Endometrial microvascular endothelial cells (primary cell): Measurements from ENCODE around the gene MANSC1. TPM values are rescaled to one million over a fixed set of nuclear protein-coding genes. Genes with fewer than 3 reads are reported as not detected.
"Not testable (repeated sequence)": the region's sequence is repeated elsewhere in the genome, so short reads cannot be mapped to it uniquely, and the experiment has no call there.

ENCODE experiments used
- in situ Hi-C: cut with HindIII; loops from 2 replicates; pipeline ENCODE4 v1.10.0; 2017; ENCODE audit warnings: low sequenced_read_pairs, low pct_unique_long_range_greater_than_20kb; ENCODE audit errors: inconsistent ontology term
- total RNA-seq: library from RNA; depleted of rRNA; stranded (reverse); fragments of >200 nt; gene quantifications from one replicate; pipeline ENCODE4 v1.2.3, GENCODE V29; 2015; ENCODE audit errors: inconsistent ontology term

The MANSC1 gene
- total RNA-seq, 1 donor from 2014 or later = 42.2 TPM

- in situ Hi-C loops = no loop called here
Observed at GRCh38 chr12:12367482-12367998, 17.5 kb upstream of the MANSC1 start.

- in situ Hi-C loops = no loop called here
Observed at GRCh38 chr12:12366701-12367481, 16.8 kb upstream of the MANSC1 start.

GRCh38 chr12:12365931-12366431 lies 15.9 kb upstream of the MANSC1 start:
- in situ Hi-C loops = no loop called here

GRCh38 chr12:12365446-12365802 lies 15.4 kb upstream of the MANSC1 start:
- in situ Hi-C loops = no loop called here

- in situ Hi-C loops = no loop called here
Observed at GRCh38 chr12:12364787-12365445, 14.9 kb upstream of the MANSC1 start.

- in situ Hi-C loops = no loop called here
Observed at GRCh38 chr12:12358528-12358927, 8.5 kb upstream of the MANSC1 start.

GRCh38 chr12:12357719-12358461 lies 7.8 kb upstream of the MANSC1 start:
- in situ Hi-C loops = no loop called here

- in situ Hi-C loops = no loop called here
Observed at GRCh38 chr12:12356896-12357718, 7.1 kb upstream of the MANSC1 start, which contains the start of gene BORCS5. TSS of gene BORCS5 (plus strand) at chr12:12357078. CDS start at chr12:12357452, 374 bp downstream.

GRCh38 chr12:12356467-12356895 lies 6.4 kb upstream of the MANSC1 start:
- in situ Hi-C loops = no loop called here

- in situ Hi-C loops = no loop called here
Observed at GRCh38 chr12:12353807-12354206, 3.8 kb upstream of the MANSC1 start.

- in situ Hi-C loops = no loop called here
Observed at GRCh38 chr12:12353276-12353675, 3.2 kb upstream of the MANSC1 start.

GRCh38 chr12:12351468-12352185 lies 1.6 kb upstream of the MANSC1 start:
- in situ Hi-C loops = not testable (repeated sequence)

GRCh38 chr12:12350868-12351463 lies 924 bp upstream of the MANSC1 start:
- in situ Hi-C loops = no loop called here

GRCh38 chr12:12338527-12339168 lies 11.4 kb downstream of the MANSC1 start:
- in situ Hi-C loops = no loop called here

GRCh38 chr12:12336511-12336910 lies 13.5 kb downstream of the MANSC1 start:
- in situ Hi-C loops = no loop called here

GRCh38 chr12:12336049-12336411 lies 14.0 kb downstream of the MANSC1 start:
- in situ Hi-C loops = no loop called here

GRCh38 chr12:12334367-12335040 lies 15.5 kb downstream of the MANSC1 start:
- in situ Hi-C loops = no loop called here
